ENCODE data around the gene HNRNPDL. TPM values are rescaled to one million over a fixed set of nuclear protein-coding genes. Genes with fewer than 3 reads are reported as not detected.

Gene HNRNPDL
- total RNA-seq, 4 donors from 2014 or later: 135 to 227 (median 154) TPM

DNA sequence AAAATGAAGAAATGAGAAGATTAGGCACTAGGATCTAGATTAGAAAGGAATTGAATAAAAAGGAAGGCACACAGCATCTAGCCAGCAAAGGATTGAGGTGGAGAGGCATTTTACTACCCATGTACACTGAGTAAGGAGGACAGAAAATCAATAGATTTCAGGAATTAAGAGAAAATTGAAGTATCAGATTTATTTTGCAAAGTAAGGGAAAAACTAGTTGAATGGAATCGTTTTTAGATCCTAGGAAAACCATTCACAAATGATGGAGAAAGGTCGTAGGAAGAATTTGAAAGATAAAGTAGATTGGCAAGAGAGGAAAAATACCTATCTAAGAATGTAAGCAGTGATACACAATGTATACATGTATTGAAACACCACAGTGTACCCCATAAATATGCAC, 31.4 kb upstream of the HNRNPDL start:
- Histone ChIP-seq H3K4me1 (peaks cover 0 to 18% (median 13%) of the 10 kb centered on the region in 4 donors), H3K27me3 (no peaks in the 10 kb centered on the region), H3K36me3 (peaks cover 8 to 45% (median 31%) of the 10 kb centered on the region in 4 donors), H3K27ac (replicated peaks in 1 of 4) (peak overlapping the region in 1 of 4 donors; percentile 8), H3K4me3 (no peak overlapping the region), H3K9me3 (no peaks in the 10 kb centered on the region)
- TF ChIP-seq CTCF (IDR thresholded peaks at IDR 0.05) (no peak), EP300 (IDR thresholded peaks at IDR 0.05) (no peak), POLR2A (IDR thresholded peaks at IDR 0.05; ENCODE audit: low read depth) (no peak), POLR2AphosphoS5 (IDR thresholded peaks at IDR 0.05) (no peak)
- WGBS: 62% methylated on average over 2 of the region's 2 CpGs
- intact Hi-C loops (cut with DNase I): loop anchor here (5.0 to 10.0 kb wide), 3 partner anchors 273 to 821 kb away; partner anchors contain the start of genes COQ2 and SCD5
- no peak for DNase-seq (ENCODE audit: extremely low spot score)

DNA sequence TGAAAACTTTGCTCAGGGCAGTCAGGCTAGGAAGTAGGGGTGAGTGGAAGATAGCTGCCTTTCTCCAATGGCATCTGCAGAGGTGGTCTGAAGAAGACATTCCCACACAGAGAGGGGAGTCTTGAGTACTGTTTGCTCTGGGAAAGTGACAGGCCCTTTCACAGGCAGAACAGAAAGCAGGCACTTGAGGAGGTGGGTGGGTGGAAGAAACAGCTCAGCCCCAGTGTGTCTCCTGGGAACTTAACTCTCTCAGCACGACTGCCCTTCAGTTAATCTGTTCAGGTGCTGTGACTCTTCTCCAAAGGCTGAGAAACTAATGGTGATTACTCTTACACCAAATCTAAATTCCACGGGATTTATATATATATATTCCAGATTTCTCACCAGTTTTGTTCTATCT, 28.5 kb upstream of the HNRNPDL start:
- Histone ChIP-seq H3K9me3 (no peaks in the 10 kb centered on the region), H3K36me3 (peaks cover 10 to 64% (median 45%) of the 10 kb centered on the region in 4 donors), H3K27ac (replicated peaks in 1 of 4) (no peak overlapping the region), H3K27me3 (no peaks in the 10 kb centered on the region), H3K4me3 (no peak overlapping the region), H3K4me1 (peaks cover 0 to 17% (median 13%) of the 10 kb centered on the region in 4 donors)
- DNase-seq (ENCODE audit: extremely low spot score): no peak
- WGBS: 86% methylated on average over 2 of the region's 2 CpGs
- intact Hi-C loops (cut with DNase I): no loop called here
- no peak for TF ChIP-seq CTCF (IDR thresholded peaks at IDR 0.05)

DNA sequence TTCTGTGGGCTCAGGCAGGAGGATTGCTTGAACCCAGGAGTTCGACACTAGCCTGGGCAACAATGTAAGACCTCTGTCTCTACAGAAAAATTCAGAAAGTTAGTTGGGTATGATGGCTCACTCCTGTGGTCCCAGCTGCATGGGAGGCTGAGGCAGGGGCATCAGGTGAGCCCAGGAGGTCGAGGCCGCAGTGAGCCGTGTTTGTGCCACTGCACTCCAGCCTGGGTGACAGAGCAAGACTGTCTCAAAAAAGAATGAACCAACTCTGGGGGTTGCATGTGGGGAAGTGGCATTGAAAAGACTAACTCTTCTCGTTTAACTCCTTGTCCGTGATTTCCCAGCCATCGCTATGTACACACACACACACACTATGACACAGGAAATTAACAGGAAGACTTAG, 27.0 kb upstream of the HNRNPDL start:
- intact Hi-C loops (cut with DNase I): no loop called here
- H3K27ac ChIP-seq (replicated peaks in 1 of 4): no peak overlapping the region
- no peak for DNase-seq (ENCODE audit: extremely low spot score)
- H3K4me1 ChIP-seq: peaks cover 0 to 4% (median 3%) of the 10 kb centered on the region in 4 donors
- H3K9me3 ChIP-seq: no peaks in the 10 kb centered on the region
- 93% methylated on average over 7 of the region's 7 CpGs for WGBS
- peaks cover 13 to 79% (median 57%) of the 10 kb centered on the region in 4 donors for H3K36me3 ChIP-seq
- H3K27me3 ChIP-seq: no peaks in the 10 kb centered on the region
- TF ChIP-seq EP300 (IDR thresholded peaks at IDR 0.05): no peak
- TF ChIP-seq POLR2A (IDR thresholded peaks at IDR 0.05; ENCODE audit: low read depth): no peak
- TF ChIP-seq CTCF (IDR thresholded peaks at IDR 0.05): no peak
- no peak for TF ChIP-seq POLR2AphosphoS5 (IDR thresholded peaks at IDR 0.05)
- H3K4me3 ChIP-seq: no peak overlapping the region

DNA sequence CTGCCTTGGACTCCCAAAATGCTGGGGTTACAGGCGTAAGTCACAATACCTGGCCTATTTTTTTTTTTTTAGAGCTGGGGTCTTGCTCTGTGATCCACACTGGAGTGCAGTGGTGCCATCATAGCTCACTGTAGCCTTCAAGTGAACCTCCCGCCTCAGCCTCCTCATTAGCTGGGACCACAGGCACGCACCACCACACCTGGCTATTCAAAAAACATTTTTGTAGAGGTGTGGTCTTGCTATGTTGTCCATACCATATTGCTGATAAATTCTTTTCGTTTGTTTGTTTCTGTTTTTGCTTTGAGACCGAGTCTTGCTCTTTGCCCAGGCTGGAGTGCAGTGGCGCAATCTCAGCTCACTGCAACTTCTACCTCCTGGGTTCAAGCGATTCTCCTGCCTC, 21.8 kb upstream of the HNRNPDL start:
- 96% methylated on average over 7 of the region's 7 CpGs for WGBS
- no peaks in the 10 kb centered on the region for H3K4me1 ChIP-seq
- no peak overlapping the region for H3K4me3 ChIP-seq
- no peaks in the 10 kb centered on the region for H3K27me3 ChIP-seq
- H3K27ac ChIP-seq (replicated peaks in 1 of 4): no peak overlapping the region
- peaks cover 21 to 80% (median 62%) of the 10 kb centered on the region in 4 donors for H3K36me3 ChIP-seq
- TF ChIP-seq CTCF (IDR thresholded peaks at IDR 0.05): no peak
- TF ChIP-seq POLR2AphosphoS5 (IDR thresholded peaks at IDR 0.05): no peak
- intact Hi-C loops (cut with DNase I): no loop called here
- no peak for DNase-seq (ENCODE audit: extremely low spot score)
- no peaks in the 10 kb centered on the region for H3K9me3 ChIP-seq

DNA sequence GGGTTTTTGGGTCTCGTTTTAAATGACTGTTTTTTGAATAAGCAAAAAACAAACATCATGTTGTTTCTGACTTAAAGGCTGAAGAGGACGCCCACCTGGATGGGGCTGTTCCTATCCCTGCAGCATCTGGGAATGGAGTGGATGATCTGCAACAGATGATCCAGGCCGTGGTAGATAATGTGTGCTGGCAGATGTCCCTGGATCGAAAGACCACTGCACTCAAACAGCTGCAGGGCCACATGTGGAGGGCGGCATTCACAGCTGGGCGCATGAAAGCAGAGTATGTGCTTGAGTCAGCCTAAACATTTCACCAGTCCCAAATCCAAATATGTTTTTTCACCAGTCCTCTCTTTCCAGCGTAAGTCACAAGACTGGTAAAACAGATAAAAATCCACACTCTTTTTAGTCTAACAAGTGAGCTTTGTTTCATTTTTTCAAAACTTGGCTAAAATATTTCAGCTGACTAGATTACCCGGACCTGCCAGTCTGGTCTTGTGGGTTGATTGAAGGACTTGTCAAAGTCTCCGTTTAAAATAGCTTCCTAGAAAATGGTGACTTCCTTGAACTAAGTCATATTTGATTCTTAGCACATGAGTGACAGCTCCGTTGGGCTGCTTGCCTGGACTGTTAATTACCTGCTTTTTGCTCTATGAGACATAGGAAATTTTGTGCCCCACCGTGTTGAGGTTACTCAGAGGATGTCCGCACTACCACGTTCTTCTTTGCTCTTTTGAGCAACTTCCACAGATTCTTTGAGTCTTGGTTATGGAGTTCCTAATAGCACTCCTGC, 20.9 kb upstream of the HNRNPDL start:
- intact Hi-C loops (cut with DNase I): no loop called here
- Histone ChIP-seq H3K27ac (replicated peaks in 1 of 4) (no peak overlapping the region), H3K36me3 (peaks cover 16 to 76% (median 55%) of the 10 kb centered on the region in 4 donors), H3K27me3 (no peaks in the 10 kb centered on the region), H3K4me3 (no peak overlapping the region), H3K4me1 (no peaks in the 10 kb centered on the region), H3K9me3 (no peaks in the 10 kb centered on the region)
- DNase-seq (ENCODE audit: extremely low spot score): no peak
- WGBS: 87% methylated on average over 13 of the region's 13 CpGs
- no peak for TF ChIP-seq POLR2AphosphoS5 (IDR thresholded peaks at IDR 0.05)
- no peak for TF ChIP-seq CTCF (IDR thresholded peaks at IDR 0.05)
- no peak for TF ChIP-seq POLR2A (IDR thresholded peaks at IDR 0.05; ENCODE audit: low read depth)
- TF ChIP-seq EP300 (IDR thresholded peaks at IDR 0.05): no peak

Data from esophagus muscularis mucosa (tissue), 4 donors.